ENCODE results near the gene FARSA.
"Not testable (repeated sequence)": the region's sequence is repeated elsewhere in the genome, so short reads cannot be mapped to it uniquely, and the experiment has no call there.

GRCh38 chr19:12955575-12955974 is 22.1 kb upstream of the FARSA start:
- TF ChIP-seq CTCF (conservative IDR thresholded peaks at IDR 0.05; ENCODE audit: low read depth, low read length); POLR2A (IDR thresholded peaks at IDR 0.05; ENCODE audit: low read depth, low read length); MXI1 (IDR thresholded peaks at IDR 0.05; ENCODE audit: borderline replicate concordance, low read depth, low read length): not testable (repeated sequence)

Data from IMR-90 (cell line).